ENCODE data around the gene SLC30A1. TPM values are rescaled to one million over a fixed set of nuclear protein-coding genes. Genes with fewer than 3 reads are reported as not detected.

SLC30A1 gene
- total and polyA plus RNA-seq, 2 donors from 2014 or later, result 8.2 to 37.7 TPM

DNA sequence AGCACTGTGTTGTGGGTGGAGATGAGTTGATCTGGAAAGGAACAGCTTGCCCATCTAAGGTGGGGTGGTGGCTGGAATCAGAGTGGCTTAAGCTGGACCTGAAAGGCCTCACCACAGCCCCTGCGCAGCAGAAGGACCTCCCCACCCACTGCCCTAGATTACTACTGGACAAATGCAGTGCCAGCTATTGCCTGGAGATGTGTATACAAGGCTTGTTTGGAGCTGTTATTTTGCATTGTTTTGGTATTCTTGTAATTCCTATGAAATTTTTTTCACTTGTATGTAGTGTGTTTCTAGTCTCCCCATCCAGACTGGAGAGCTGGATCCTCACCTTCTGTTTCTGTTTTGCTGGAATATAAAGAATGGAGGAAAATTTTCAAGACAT, 1.3 kb upstream of the SLC30A1 start:
- Histone ChIP-seq H3K4me3 (ENCODE audit: low read length in 3 of 3) (peak overlapping the region in 1 of 3 donors; percentile 96), H3K27me3 (ENCODE audit: control insufficient read depth, insufficient read depth, low read length) (no peaks in the 10 kb centered on the region), H3K4me1 (ENCODE audit: control insufficient read depth in 2 of 3, insufficient read depth in 2 of 3, low read depth in 1 of 3, low read length in 3 of 3) (peaks cover 3 to 9% (median 5%) of the 10 kb centered on the region in 3 donors), H3K36me3 (ENCODE audit: control insufficient read depth in 2 of 3, insufficient read depth in 3 of 3, low read length in 3 of 3) (peaks cover 0 to 7% (median 3%) of the 10 kb centered on the region in 3 donors), H3K9me3 (ENCODE audit: control insufficient read depth in 2 of 3, insufficient read depth in 1 of 3, low read length in 3 of 3) (no peaks in the 10 kb centered on the region), H3K27ac (ENCODE audit: low read depth in 2 of 2, low read length in 2 of 2) (no peak overlapping the region), H3K9ac (ENCODE audit: low read length in 3 of 3) (peak overlapping the region in 1 of 3 donors; percentile 74)
- FAIRE-seq (no peak), DNase-seq (no peak)
- TF ChIP-seq, protein P1, sequence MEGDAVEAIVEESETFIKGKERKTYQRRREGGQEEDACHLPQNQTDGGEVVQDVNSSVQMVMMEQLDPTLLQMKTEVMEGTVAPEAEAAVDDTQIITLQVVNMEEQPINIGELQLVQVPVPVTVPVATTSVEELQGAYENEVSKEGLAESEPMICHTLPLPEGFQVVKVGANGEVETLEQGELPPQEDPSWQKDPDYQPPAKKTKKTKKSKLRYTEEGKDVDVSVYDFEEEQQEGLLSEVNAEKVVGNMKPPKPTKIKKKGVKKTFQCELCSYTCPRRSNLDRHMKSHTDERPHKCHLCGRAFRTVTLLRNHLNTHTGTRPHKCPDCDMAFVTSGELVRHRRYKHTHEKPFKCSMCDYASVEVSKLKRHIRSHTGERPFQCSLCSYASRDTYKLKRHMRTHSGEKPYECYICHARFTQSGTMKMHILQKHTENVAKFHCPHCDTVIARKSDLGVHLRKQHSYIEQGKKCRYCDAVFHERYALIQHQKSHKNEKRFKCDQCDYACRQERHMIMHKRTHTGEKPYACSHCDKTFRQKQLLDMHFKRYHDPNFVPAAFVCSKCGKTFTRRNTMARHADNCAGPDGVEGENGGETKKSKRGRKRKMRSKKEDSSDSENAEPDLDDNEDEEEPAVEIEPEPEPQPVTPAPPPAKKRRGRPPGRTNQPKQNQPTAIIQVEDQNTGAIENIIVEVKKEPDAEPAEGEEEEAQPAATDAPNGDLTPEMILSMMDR (IDR thresholded peaks at IDR 0.05; ENCODE audit: borderline replicate concordance, extremely low read depth, insufficient read depth), result no peak
- intact Hi-C loops (cut with DNase I), result no loop called here

GRCh38 chr1:211579440-211580302, 710 bp upstream of the SLC30A1 start:
- no peaks in the 10 kb centered on the region for H3K9me3 ChIP-seq (ENCODE audit: control insufficient read depth in 2 of 3, insufficient read depth in 1 of 3, low read length in 3 of 3)
- intact Hi-C loops (cut with DNase I), result loop anchor here (10.0 kb wide), 1 partner anchor 75 kb away; no protein-coding TSS in a partner anchor
- FAIRE-seq (no peak), DNase-seq (peak in 3 of 5 donors; percentile 89 to 95 (median 90))
- H3K9ac ChIP-seq (ENCODE audit: low read length in 3 of 3), result peak overlapping the region in 2 of 3 donors; percentile 56 to 74
- peaks cover 3 to 10% (median 5%) of the 10 kb centered on the region in 3 donors for H3K4me1 ChIP-seq (ENCODE audit: control insufficient read depth in 2 of 3, insufficient read depth in 2 of 3, low read depth in 1 of 3, low read length in 3 of 3)
- TF ChIP-seq, protein P1 (IDR thresholded peaks at IDR 0.05; ENCODE audit: borderline replicate concordance, extremely low read depth, insufficient read depth), result no peak
- peaks cover 0 to 13% (median 5%) of the 10 kb centered on the region in 3 donors for H3K36me3 ChIP-seq (ENCODE audit: control insufficient read depth in 2 of 3, insufficient read depth in 3 of 3, low read length in 3 of 3)
- no peaks in the 10 kb centered on the region for H3K27me3 ChIP-seq (ENCODE audit: control insufficient read depth, insufficient read depth, low read length)
- H3K4me3 ChIP-seq (ENCODE audit: low read length in 3 of 3), result peak overlapping the region; percentile 68 to 96 (median 78)
- peak overlapping the region; percentile 60 to 65 for H3K27ac ChIP-seq (ENCODE audit: low read depth in 2 of 2, low read length in 2 of 2)

GRCh38 chr1:211577819-211578639, 932 bp downstream of the SLC30A1 start:
- intact Hi-C loops (cut with DNase I), result loop anchor here (10.0 kb wide), 1 partner anchor 77 kb away; no protein-coding TSS in a partner anchor
- Histone ChIP-seq H3K9ac (ENCODE audit: low read length in 3 of 3) (peak overlapping the region; percentile 55 to 85 (median 78)), H3K4me1 (ENCODE audit: control insufficient read depth in 2 of 3, insufficient read depth in 2 of 3, low read depth in 1 of 3, low read length in 3 of 3) (peaks cover 3 to 10% (median 5%) of the 10 kb centered on the region in 3 donors), H3K27me3 (ENCODE audit: control insufficient read depth, insufficient read depth, low read length) (no peaks in the 10 kb centered on the region), H3K4me3 (ENCODE audit: low read length in 3 of 3) (peak overlapping the region; percentile 88 to 96 (median 96)), H3K36me3 (ENCODE audit: control insufficient read depth in 2 of 3, insufficient read depth in 3 of 3, low read length in 3 of 3) (peaks cover 0 to 14% (median 5%) of the 10 kb centered on the region in 3 donors), H3K9me3 (ENCODE audit: control insufficient read depth in 2 of 3, insufficient read depth in 1 of 3, low read length in 3 of 3) (no peaks in the 10 kb centered on the region), H3K27ac (ENCODE audit: low read depth in 2 of 2, low read length in 2 of 2) (peak overlapping the region; percentile 89 to 95)
- DNase-seq, result peak; percentile 80 to 92 (median 84)
- TF ChIP-seq, protein P1 (IDR thresholded peaks at IDR 0.05; ENCODE audit: borderline replicate concordance, extremely low read depth, insufficient read depth), result peak; percentile 75
- no peak for FAIRE-seq

Measured in kidney (tissue), 14 donors.